Stimulated activated CD8-positive, alpha-beta memory T cell treated with anti-CD3 and anti-CD28 coated beads, Interleukin-12 subunit alpha, Interleukin-12 subunit beta, amount 100 ng/mL, for 1 hour (primary cell): ENCODE data around the gene KCNIP4.
"Not testable (repeated sequence)": the region's sequence is repeated elsewhere in the genome, so short reads cannot be mapped to it uniquely, and the experiment has no call there.

Experiments
- DNase-seq: peaks from one replicate; pipeline ENCODE4 v3.0.0-alpha.2; 2020; ENCODE audit warnings: low read depth

KCNIP4 gene

DNA sequence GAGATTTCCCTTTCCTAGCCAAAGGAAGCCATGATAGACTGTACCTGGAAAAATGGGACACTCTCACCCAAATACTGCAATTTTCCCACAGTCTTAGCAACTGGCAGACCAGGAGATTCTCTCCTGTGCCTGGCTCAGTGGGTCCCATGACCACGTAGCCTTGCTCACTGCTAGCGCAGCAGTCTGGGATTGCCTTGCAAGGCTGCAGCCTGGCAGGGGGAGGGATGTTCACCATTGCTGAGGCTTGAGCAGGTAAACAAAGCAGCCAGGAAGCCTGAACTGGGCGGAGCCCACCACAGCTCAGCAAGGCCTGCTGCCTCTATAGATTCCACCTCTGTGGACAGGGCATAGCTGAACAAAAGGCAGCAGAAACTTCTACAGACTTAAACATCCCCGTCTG, 596.2 kb downstream of the KCNIP4 start:
- not testable (repeated sequence) for DNase-seq

DNA sequence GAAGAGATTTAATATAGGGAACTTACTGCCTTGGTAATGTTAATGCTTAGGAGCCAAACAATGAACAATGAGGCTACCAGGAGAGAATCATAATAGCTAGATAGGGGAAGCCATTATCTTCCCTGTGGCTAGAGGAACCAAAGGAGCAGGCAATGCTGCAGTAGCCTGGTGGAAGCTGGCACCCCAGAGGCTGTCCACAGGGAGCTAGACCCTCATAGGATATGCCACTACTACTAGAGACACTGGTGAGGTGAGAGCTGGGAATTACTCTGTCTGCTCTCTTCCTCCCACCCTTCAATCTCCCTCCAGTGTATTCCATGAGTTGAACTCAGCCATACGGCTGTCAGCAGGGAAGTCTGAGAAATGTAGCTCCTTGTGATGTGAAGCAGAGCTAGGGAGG, 601.4 kb downstream of the KCNIP4 start:
- no peak for DNase-seq

- DNase-seq, result no peak
Observed at GRCh38 chr4:21327976-21328700, 620.4 kb downstream of the KCNIP4 start.

- DNase-seq, result no peak
Observed at GRCh38 chr4:21320034-21320433, 628.5 kb downstream of the KCNIP4 start.

- DNase-seq, result no peak
Observed at GRCh38 chr4:21307709-21308108, 640.9 kb downstream of the KCNIP4 start.

GRCh38 chr4:21304540-21304887, 644.1 kb downstream of the KCNIP4 start:
- DNase-seq, result no peak

GRCh38 chr4:21290562-21290961, 658.0 kb downstream of the KCNIP4 start:
- no peak for DNase-seq

DNA sequence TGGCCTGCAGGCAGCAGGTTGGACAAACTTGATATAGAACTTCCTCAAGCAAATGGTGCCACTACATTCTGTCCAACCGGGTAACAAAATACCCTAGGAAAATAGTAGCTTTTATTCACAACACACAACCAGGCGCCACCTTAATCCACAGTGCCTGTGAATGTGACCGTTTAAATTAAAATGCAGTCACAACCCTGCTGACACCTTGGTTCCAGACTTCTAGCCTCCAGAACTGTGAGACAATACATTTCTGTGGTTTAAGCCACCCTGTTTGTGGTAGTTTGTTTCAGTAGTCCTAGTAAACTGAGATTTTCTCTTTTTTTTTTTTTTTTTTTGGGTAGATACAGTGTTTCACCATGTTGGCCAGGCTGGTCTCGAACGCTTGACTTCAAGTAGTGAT, 672.5 kb downstream of the KCNIP4 start:
- DNase-seq, result no peak

GRCh38 chr4:21271439-21272052, 677.0 kb downstream of the KCNIP4 start:
- no peak for DNase-seq

DNA sequence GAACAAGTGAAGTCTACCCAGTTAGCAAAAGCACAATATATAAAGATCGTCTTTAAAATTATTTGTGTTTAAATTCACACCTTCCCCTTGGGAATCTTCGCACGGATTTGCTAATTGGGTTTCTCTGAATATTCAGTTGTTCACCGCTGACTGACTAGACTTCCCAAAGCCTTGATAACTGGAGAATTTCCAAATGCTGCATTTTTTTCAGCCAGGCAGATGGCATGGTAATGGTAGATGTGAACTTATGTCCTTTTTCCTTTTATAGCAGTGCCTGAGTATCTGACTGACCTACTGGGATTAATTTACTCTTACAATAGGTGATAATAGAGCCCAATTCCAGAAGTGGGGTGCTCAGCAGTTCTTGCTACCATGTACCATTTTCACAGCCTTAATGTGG, 700.2 kb downstream of the KCNIP4 start:
- DNase-seq, result no peak

DNA sequence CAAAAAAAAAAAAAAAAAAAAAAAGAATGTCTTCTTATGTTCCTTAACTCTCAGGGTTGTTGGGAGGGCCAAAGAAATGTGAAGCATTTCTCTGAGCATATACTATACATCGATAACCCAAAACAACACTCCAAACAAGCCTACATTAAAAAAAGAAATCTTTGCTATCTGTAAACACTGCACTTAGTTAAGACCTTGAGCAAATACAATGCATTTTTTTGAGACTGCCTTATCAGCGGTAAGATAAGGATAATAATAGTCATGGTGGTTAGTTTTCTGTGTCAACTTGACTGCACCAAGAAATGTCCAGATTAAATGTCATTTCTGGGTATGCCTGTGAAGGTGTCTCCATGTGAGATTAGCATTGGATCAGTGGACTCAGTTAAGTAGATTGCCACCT, 706.4 kb downstream of the KCNIP4 start:
- DNase-seq, result no peak

DNA sequence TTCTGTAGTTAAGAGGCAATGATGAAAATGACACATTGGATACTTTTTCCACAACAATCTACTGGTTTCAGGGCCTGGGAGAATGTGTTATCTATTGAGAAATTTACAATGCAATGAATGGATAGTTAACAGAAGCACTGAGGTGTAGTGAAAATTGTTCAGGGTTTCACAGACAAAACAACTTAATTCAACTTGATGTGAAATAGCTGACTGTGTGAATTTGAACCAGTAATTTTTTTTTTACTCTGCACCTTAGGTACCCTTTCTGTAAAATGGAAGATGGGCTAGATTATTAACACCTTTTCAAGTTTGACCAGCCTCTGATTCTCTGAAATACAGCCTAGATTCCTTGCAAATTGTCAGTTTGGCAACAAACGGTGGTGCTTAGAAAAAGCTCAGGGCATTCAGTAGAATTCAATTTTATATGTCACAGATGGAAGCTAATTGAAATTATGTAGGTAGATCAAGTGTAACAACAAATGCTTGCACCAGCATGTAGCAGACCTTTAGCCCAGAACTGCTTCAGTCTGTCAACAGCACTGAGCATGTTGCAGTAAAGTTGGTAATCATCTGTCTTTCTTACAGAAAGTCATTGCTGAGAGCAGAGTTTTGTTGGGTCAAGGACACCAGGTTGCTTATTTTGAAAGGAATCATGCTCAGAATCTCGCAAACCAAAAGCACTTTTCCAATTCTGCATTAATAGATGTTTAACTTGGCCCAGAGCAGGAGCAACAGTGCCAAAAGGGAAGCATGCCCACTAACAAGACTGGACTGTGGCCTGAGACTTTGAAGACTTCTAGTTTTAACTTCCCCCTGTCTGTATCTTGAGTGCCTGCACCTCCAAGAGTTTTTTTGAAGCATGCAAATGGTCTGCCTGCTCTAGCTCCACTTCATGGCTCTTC, 721.7 kb downstream of the KCNIP4 start:
- DNase-seq, result no peak

- DNase-seq, result no peak
Observed at GRCh38 chr4:21211846-21212245, 736.7 kb downstream of the KCNIP4 start.

- no peak for DNase-seq
Observed at GRCh38 chr4:21209860-21210259, 738.7 kb downstream of the KCNIP4 start.

DNA sequence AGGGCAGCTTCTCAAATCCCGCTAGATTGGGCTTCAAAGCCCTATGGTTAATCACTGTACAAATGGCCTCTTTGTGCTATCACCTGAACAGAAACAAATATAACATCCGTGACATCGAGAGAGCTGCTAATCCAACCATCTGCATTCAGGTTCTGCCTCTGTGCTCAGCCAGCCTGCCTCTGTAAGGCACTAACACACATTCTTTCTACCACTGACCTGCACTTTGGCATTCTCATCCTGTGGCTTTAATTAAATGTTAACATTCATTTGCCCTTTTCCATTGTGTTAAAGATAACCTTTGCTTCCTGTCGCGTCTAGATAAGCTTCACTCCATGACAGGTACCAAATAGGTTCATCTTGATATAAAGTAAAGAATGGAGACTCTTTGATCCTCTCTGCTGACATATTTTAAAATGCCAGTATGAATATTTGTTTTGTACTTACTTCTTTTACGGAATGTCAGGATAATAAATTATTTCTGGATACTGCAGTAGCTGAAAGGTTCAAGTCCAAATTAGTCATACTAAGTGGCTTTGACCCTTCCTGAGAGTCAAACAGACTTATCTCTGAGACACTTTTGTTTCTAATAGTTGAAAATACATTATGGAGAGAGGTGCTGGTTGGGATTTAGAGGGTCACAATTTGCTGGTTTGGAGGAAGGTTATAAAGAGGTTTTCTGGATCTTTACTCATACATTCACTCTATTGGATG, 742.6 kb downstream of the KCNIP4 start:
- no peak for DNase-seq

GRCh38 chr4:21203416-21203815, 745.2 kb downstream of the KCNIP4 start:
- no peak for DNase-seq

GRCh38 chr4:21202959-21203358, 745.6 kb downstream of the KCNIP4 start:
- DNase-seq, result no peak

DNA sequence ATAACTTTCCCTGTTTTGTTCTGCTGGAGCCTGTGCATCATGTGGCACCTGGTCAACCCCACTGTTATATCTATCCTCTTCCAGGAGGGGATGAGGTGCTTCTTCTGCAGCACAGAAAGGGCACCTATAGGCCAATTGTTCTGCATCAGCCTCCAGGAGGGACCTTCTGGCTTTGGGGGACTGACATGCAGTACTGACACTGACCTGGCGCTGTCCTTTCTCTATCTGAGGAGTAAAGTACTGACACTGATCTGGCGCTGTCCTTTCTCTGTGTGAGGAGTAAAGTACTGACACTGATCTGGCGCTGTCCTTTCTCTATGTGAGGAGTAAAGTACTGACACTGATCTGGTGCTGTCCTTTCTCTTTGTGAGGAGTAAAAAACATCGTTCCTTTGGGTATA, 749.9 kb downstream of the KCNIP4 start:
- no peak for DNase-seq

DNA sequence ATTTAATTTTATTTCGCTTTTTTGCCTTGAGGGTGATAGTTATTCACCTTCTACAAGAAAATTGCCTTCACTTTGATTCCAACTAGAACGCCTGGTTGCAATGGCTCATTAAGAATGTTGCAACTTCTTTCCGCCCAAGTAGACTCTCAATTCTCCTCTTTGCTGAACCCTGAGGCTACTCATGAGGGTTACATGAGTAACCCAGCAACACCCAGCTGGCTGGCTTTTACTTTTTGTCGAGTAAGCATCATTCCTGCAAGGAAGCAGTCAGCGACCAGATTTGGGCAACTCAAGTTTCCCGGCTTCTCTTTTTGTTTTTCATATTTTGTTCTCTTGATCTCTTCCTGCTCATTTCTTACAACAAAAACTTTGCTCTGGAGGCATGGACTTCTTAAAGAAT, 752.9 kb downstream of the KCNIP4 start:
- DNase-seq, result no peak

GRCh38 chr4:21192367-21192766, 756.2 kb downstream of the KCNIP4 start:
- no peak for DNase-seq

- no peak for DNase-seq
Observed at GRCh38 chr4:21191317-21191716, 757.3 kb downstream of the KCNIP4 start.

DNA sequence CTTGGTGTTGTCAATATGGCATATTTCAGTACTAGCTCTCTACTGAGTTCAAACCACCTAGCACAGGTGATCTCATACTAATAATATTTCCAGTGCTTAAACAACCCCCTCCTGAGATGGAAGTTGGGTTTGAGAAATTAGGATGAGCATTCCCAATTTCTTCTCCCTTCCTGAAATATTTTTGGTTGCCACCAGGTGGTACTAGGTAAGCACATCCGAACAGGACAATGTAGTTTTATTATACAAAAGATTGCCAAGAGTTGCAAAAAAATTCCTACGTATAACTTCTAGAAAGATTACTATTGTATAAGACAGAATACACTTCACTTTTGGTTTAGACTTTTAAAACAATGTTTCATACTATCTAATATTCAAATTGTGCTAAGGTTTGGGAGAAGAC, 763.8 kb downstream of the KCNIP4 start:
- no peak for DNase-seq
